ENCODE measurements around the gene SLC26A2. TPM values are rescaled to one million over a fixed set of nuclear protein-coding genes. Genes with fewer than 3 reads are reported as not detected.
A peak's percentile ranks its signal among the peaks of the same experiment; 100 is the strongest.

SLC26A2 gene
- polyA plus RNA-seq (2011; rRNA removed) = 6.6 and 9.7 TPM in 2 replicates
- polyA minus RNA-seq (2011; rRNA and poly(A)+ RNA removed) = 10.2 and 21.5 TPM in 2 replicates

DNA sequence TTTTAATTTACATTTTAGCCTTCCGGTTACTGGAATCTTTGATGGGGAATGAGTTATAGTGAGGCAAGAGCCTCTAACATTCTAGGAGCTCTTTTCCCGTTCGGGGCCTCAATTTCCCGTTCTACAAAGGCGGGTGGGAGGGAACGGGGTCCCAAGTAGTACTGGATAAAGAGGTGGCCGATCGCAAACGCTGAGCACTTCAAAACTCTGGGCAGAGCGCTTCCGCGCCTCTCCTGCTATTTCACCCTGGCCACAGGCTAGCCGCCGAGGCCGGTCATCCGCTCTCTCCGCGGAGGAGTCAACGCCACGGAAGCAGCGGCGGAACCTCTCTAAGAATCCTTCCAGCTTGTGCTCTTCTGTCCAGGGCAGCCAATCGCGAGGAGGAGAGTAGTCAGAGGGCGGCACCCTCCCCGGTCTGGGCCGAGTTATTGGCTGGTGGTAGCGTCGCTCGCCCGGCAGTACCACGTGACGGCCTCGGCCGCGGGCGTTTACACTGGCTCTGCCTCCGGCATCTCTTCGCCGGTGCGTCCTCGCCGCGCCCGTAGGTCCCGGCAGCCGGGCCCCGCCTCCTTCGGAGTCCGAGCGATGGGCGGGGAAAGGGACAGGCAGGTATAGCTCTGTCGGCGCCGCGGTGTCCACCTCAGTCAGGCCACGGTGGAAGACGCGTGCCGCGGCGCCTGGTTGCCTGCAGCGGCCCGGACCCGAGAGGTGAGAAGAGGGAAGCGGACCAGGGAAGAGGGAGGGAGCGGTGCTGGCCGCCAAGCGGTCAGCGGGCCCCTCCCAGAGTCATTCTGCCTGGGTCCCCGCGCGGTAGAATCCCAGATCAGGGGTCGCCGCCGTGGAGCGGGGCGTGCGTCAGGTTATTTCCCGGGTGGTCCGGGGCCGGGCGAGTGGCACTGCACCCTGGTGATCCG is at the start of gene SLC26A2:
Gene SLC26A2 (plus strand): TSS at position 487 of the 914 bp plus-strand sequence. CDS start 16,895 bp downstream, outside the sequence.
- H3K4me3 ChIP-seq (ENCODE audit: low read depth, low read length) = peak within 1 kb of the TSS; percentile 75
- no peaks in the 10 kb centered on the region for H3K27me3 ChIP-seq (ENCODE audit: control insufficient read depth, insufficient read depth, low read length)
- peak within 1 kb of the TSS; percentile 90 for H3K27ac ChIP-seq (ENCODE audit: low read depth, low read length)
- TF ChIP-seq, protein P1, sequence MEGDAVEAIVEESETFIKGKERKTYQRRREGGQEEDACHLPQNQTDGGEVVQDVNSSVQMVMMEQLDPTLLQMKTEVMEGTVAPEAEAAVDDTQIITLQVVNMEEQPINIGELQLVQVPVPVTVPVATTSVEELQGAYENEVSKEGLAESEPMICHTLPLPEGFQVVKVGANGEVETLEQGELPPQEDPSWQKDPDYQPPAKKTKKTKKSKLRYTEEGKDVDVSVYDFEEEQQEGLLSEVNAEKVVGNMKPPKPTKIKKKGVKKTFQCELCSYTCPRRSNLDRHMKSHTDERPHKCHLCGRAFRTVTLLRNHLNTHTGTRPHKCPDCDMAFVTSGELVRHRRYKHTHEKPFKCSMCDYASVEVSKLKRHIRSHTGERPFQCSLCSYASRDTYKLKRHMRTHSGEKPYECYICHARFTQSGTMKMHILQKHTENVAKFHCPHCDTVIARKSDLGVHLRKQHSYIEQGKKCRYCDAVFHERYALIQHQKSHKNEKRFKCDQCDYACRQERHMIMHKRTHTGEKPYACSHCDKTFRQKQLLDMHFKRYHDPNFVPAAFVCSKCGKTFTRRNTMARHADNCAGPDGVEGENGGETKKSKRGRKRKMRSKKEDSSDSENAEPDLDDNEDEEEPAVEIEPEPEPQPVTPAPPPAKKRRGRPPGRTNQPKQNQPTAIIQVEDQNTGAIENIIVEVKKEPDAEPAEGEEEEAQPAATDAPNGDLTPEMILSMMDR (IDR thresholded peaks at IDR 0.05; ENCODE audit: low read depth, low read length) = no peak
- ChIA-PET CTCF (interaction anchor here (0.6 to 11.5 kb wide), 12 partner anchors 9 to 193 kb away, joined by 3 to 367 read pairs (median 4); no protein-coding TSS in a partner anchor), POLR2A (interaction anchor here (0.6 to 1.5 kb wide), 10 partner anchors 8 to 524 kb away, joined by 3 to 13 read pairs (median 3); partner anchors contain the start of genes HMGXB3 and TIGD6)
- DNase-seq (ENCODE audit: low read depth, low spot score) = peak; percentile 93
- H3K9me3 ChIP-seq (ENCODE audit: control insufficient read depth, insufficient read depth, low read length) = no peaks in the 10 kb centered on the region; the same call in 1 of the 2 replicates

- CTCF ChIA-PET = interaction anchor here (1.1 to 1.2 kb wide), 2 partner anchors 77 to 244 kb away, joined by 3 read pairs; no protein-coding TSS in a partner anchor
- Histone ChIP-seq H3K4me3 (ENCODE audit: low read depth, low read length) (no peak overlapping the region), H3K9me3 (ENCODE audit: control insufficient read depth, insufficient read depth, low read length) (no peaks in the 10 kb centered on the region), H3K27me3 (ENCODE audit: control insufficient read depth, insufficient read depth, low read length) (peaks cover 25% of the 10 kb centered on the region), H3K27ac (ENCODE audit: low read depth, low read length) (no peak overlapping the region)
- POLR2A ChIA-PET = no interaction called here
- TF ChIP-seq, protein P1 (IDR thresholded peaks at IDR 0.05; ENCODE audit: low read depth, low read length) = no peak
- no peak for DNase-seq (ENCODE audit: low read depth, low spot score)
These were observed 49.5 kb upstream of the SLC26A2 start for GRCh38 chr5:149911031-149911430.

GRCh38 chr5:149912226-149912871 is 48.2 kb upstream of the SLC26A2 start:
- TF ChIP-seq, protein P1 (IDR thresholded peaks at IDR 0.05; ENCODE audit: low read depth, low read length) = no peak
- Histone ChIP-seq H3K9me3 (ENCODE audit: control insufficient read depth, insufficient read depth, low read length) (no peaks in the 10 kb centered on the region), H3K27me3 (ENCODE audit: control insufficient read depth, insufficient read depth, low read length) (peaks cover 19% of the 10 kb centered on the region), H3K27ac (ENCODE audit: low read depth, low read length) (no peak overlapping the region), H3K4me3 (ENCODE audit: low read depth, low read length) (no peak overlapping the region)
- POLR2A ChIA-PET = no interaction called here
- DNase-seq (ENCODE audit: low read depth, low spot score) = no peak
- CTCF ChIA-PET = interaction anchor here (0.6 kb wide), 1 partner anchor 39 kb away, joined by 7 read pairs; no protein-coding TSS in a partner anchor

DNA sequence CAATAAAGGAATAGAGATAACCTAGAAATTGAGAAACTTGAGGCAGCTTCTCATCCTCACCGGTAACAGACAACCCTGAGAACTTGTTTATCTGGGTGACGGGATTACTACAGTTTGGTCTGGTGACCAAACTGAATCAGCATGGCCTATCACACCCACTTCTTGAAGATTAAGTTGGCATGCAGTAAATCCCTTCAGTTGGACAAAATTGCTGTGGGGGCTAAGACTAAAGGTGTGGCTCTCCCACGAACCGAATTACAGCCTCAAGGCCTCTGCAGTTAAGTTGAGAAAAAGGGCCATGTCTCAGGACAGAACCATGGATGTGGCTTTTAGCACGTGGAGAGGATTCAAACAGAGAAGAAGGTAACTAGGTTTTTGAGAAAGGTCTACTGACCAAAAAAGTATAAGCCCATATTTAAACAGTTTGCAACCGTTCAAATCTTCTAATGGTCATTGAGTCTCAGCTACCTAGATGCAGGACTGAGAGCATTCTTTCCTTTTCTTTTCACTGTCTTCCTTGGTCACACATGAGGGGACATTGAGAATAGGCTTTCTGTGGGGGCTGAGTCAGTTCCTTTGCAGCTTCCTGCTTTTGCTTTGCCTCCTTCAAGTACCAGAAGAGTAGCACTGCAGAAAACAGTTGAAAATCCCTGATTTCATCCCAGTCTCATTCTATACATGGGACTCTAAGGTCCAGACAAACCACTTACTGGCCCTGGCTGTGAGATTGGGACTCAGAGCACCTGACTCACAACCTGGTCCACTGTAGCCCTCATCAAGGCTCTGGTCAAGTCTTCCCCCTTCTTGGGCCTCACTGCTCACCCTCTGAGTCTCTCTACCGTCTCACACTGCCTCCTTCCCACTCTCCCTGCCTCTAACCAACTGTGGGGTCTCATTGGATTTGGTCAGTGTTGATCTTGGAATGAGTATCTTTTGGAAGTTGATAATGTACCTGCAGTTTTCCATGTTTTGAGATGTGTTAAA is 46.8 kb upstream of the SLC26A2 start:
- no peaks in the 10 kb centered on the region for H3K9me3 ChIP-seq (ENCODE audit: control insufficient read depth, insufficient read depth, low read length)
- no peak overlapping the region for H3K4me3 ChIP-seq (ENCODE audit: low read depth, low read length)
- CTCF ChIA-PET = interaction anchor here (0.5 kb wide), 1 partner anchor 52 kb away, joined by 3 read pairs; no protein-coding TSS in a partner anchor
- TF ChIP-seq, protein P1 (IDR thresholded peaks at IDR 0.05; ENCODE audit: low read depth, low read length) = no peak
- POLR2A ChIA-PET = no interaction called here
- no peak overlapping the region for H3K27ac ChIP-seq (ENCODE audit: low read depth, low read length)
- peaks cover 17% of the 10 kb centered on the region for H3K27me3 ChIP-seq (ENCODE audit: control insufficient read depth, insufficient read depth, low read length)
- no peak for DNase-seq (ENCODE audit: low read depth, low spot score)
